HG03039 (cell line): ENCODE results near the gene TBX1.

Source experiments
- ATAC-seq: cut with Tn5 transposase; IDR thresholded peaks from one replicate; pipeline ENCODE4 v1.9.1; 2021; ENCODE audit warnings: mild to moderate bottlenecking, moderate library complexity; ENCODE audit not compliant: unreplicated experiment

TBX1 gene

GRCh38 chr22:19797086-19798002 lies 36.8 kb downstream of the TBX1 start:
- no peak for ATAC-seq

DNA sequence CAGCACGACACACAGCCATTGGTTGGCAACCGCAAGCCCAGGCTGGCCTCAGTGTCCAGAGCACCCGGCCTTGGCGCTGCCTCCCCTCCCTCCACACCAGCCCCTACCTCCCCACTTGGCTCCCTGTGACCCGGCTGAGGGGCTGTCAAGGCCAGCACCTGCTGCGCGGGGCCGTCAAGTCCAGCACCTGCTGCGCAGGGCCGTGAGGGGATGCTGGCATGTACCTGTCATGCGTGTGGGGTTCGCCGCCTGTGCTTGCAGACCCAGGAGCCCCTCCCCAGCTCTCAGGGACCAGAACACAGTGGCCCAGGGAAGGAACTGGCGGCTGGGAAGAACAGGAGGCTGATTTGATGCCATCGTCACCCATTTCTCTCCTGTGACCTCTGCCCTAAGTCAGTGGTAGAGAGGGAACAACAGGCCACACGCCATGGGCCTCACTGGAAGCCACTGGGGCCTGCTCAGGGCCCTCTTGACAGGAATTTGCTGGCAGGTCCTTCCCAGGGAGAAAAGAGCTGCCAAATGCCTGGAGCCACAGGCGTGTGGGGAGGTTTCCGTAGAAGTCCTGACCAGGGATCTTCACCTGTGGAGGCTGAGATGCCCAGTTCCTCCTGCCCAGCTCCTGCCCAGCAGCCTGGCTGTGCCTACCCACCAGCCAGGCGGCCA lies 37.6 kb downstream of the TBX1 start:
- ATAC-seq: no peak

DNA sequence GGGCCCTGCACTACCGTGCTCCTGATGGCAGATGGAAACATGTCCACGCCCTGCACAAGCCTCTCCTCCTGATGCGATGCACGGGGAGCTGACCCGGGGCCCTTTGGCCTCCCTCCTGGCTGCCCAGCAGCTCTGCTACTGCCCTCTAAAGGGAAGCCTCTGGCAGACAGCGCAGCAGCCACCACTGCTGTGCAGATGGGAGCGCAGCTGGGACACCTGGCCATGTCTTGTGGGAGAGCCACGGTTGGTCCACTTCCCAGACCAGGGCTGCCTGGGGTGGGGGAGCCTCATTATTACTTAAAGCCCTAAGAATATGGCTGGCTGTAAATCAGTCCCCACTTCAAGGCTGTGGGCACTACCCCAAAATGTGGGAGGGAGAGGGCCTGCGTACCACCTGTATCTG lies 38.3 kb downstream of the TBX1 start:
- no peak for ATAC-seq

GRCh38 chr22:19799322-19800190 lies 39.0 kb downstream of the TBX1 start:
- no peak for ATAC-seq

- ATAC-seq: no peak
Observed at GRCh38 chr22:19800306-19800705, 39.7 kb downstream of the TBX1 start.

GRCh38 chr22:19800761-19801244 lies 40.2 kb downstream of the TBX1 start:
- ATAC-seq: no peak

GRCh38 chr22:19801340-19802000 lies 40.9 kb downstream of the TBX1 start:
- ATAC-seq: no peak

DNA sequence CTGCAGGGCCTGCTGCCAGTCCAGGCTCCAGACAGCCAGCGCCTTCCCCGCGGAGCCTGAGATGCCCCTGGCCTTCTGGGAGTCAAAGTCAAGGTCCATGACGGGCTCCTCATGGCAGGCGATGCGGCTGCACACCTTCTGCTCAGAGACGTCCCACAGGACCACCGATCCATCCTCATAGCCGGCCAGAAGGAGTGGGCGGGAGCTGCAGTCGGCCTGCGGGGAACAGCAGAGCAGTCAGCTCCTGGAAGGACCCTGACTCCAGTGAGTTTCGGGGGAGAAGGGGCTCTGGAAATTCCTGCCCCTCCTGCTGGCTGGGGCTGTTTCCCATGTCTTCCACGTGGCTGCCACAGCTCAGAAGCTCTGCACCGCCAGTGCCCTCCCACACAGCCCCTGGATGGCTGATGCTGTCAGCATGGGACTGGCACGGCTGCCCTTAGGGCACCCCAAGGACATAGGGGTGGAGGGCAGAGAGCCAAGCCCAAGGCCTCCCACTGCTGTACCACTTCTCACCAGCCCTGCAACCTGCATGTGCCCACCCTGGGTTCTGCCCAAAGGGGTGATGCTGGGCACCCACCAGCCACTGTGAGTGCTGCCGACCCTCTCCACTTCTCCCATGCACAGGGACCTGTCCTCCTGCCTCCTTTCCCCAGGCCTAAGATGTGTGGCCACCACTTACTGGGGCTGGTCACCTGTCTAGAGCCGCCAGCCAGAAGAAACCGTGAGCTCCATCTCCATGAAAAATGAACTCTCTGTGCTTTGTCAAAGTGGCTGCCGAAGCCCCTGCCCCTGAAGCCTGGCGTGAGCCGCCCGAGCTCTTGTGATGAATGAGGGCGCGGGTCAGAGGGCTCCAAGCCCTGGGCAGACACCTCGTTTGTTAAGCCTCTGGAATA lies 41.7 kb downstream of the TBX1 start:
- ATAC-seq: no peak

GRCh38 chr22:19802894-19803735 lies 42.5 kb downstream of the TBX1 start:
- no peak for ATAC-seq

DNA sequence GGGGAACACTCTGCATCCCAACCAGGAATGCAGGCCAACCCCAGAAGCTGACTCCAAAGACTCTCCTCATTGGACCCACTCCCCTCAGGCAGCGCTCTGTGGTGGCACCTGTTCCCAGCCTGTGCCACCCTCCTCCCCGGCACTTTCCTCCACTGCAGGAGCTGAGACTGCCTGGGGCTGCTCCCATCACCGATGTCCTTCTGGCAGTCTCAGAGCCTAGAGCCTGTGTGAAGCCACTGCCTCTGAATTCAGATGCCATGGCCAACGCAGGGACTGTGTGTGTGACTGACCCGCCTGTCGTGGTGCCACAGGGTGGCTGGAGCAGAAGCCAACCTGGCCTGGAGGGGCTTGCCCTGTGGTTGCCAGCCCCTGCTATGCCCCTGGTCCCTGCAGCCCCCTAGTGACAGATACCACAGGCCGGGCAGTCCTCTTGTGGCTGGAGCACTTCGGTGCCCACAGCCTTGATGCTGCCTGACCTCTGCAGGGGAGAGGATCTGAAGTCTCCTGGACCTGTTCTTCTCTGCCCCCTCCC lies 43.2 kb downstream of the TBX1 start:
- ATAC-seq: no peak

DNA sequence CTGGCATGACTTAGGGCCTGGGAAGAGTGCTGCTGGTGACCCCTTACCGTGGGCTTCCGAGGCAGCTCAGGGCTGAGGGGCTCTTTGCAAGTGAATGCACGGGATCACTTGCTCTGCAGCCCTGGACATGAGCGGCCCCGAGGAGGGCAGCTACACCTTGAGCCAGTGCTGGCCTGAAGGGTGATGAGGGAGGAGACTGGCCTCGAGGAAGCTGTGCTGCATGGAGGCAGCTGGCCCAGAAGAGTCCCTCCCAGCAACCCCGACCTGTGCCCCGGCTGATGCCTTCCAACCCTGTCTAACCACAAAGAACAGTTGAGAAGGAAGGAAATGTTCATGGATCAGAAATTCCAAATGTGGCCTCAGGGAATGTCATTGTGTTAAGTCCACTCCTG lies 45.2 kb downstream of the TBX1 start:
- ATAC-seq: no peak

- ATAC-seq: no peak
Observed at GRCh38 chr22:19806213-19807160, 45.9 kb downstream of the TBX1 start.

- ATAC-seq: no peak
Observed at GRCh38 chr22:19807161-19807913, 46.8 kb downstream of the TBX1 start.

DNA sequence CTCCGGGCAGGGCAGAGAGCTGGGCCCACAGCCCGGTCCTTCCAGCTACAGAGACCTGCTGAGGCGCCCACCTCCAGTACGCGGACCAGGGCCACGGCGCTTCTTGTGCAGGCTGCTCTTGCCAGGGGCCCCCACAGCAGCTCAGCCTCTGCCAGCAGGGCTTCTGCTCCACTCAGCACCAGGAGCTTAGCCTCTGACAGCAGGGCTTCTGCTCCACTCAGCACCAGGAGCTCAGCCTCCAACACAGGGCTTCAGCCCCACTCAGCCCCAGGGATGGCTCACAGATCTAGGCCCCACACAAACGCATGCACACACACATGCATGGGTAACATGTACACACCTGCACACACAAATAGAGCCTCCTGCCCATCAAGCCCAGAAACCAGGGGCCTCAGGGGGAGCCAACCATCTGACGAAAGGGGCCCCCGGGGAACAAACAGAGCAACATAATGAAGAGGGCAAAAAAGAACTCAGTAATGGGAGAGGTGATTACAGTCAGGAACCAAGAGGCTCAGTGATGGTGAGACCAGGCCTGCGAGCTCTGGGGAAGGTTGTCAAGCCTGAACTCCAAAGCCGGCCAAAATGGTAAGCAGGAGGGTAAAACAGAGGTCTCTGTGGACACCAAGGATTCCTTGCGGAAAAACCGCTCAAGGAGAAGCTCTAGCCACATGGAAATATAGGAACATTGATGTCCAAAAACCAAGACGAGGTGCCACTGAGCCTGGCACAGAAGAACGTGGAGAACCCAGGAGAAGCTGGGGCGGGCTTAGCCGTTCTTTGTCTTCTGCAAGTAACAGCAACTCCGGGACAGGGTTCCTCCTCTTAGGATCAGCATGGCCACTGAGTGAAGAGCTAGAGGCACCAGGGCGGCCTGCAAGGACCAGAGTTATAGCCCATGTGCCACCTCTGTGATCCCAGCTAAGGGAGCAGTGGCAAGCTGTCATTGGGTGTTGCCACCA lies 47.6 kb downstream of the TBX1 start:
- no peak for ATAC-seq

- no peak for ATAC-seq
Observed at GRCh38 chr22:19808873-19809478, 48.4 kb downstream of the TBX1 start.
